ENCODE measurements around the gene SUN1.

DNA sequence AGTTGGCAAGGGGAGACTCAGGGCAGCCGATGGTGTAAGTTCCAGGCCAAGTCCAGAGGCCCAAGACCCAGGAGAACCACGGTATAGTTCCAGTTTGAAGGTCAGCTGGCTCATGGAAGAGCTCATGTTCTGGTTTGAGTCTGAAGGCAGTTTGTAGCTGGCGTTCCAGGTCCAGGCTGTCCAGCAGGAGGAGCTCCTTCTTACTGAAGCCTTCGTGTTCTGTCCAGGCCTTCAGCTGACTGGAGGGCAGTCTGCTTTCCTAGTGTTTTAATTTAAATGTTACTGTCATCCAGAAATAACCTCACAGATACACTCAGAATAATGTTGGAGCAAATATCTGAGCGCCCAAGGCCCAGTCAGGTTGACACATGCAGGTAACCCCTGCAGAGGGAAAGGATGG lies 4.2 kb downstream of the SUN1 start:
- TF ChIP-seq POLR2A (IDR thresholded peaks at IDR 0.05), result no peak
- TF ChIP-seq, protein P1, sequence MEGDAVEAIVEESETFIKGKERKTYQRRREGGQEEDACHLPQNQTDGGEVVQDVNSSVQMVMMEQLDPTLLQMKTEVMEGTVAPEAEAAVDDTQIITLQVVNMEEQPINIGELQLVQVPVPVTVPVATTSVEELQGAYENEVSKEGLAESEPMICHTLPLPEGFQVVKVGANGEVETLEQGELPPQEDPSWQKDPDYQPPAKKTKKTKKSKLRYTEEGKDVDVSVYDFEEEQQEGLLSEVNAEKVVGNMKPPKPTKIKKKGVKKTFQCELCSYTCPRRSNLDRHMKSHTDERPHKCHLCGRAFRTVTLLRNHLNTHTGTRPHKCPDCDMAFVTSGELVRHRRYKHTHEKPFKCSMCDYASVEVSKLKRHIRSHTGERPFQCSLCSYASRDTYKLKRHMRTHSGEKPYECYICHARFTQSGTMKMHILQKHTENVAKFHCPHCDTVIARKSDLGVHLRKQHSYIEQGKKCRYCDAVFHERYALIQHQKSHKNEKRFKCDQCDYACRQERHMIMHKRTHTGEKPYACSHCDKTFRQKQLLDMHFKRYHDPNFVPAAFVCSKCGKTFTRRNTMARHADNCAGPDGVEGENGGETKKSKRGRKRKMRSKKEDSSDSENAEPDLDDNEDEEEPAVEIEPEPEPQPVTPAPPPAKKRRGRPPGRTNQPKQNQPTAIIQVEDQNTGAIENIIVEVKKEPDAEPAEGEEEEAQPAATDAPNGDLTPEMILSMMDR (IDR thresholded peaks at IDR 0.05), result peak in 1 of 2 donors; percentile 24
- no peak for TF ChIP-seq POLR2AphosphoS5 (IDR thresholded peaks at IDR 0.05)
- TF ChIP-seq EP300 (IDR thresholded peaks at IDR 0.05), result no peak

All from suprapubic skin (tissue), 4 donors.